GM19351 (cell line): ENCODE measurements around the gene NT5DC4.

ENCODE experiments used
- ATAC-seq: cut with Tn5 transposase; IDR thresholded peaks from one replicate; pipeline ENCODE4 v1.9.1; 2021; ENCODE audit warnings: mild to moderate bottlenecking, moderate library complexity; ENCODE audit not compliant: unreplicated experiment

Gene NT5DC4

GRCh38 chr2:112720785-112721184 is at the start of gene NT5DC4:
Gene NT5DC4, plus strand, starts transcription at chr2:112721020. Its CDS starts 60 bp downstream, at chr2:112721080.
- ATAC-seq, result no peak

- ATAC-seq, result no peak
Measured at GRCh38 chr2:112671801-112672200, 49.0 kb upstream of the NT5DC4 start.

- no peak for ATAC-seq
Measured at GRCh38 chr2:112673008-112673407, 47.8 kb upstream of the NT5DC4 start.

- no peak for ATAC-seq
Measured at GRCh38 chr2:112674229-112674628, 46.6 kb upstream of the NT5DC4 start.

GRCh38 chr2:112679484-112679883 is 41.3 kb upstream of the NT5DC4 start:
- no peak for ATAC-seq

GRCh38 chr2:112680666-112681101 is 40.1 kb upstream of the NT5DC4 start:
- no peak for ATAC-seq

GRCh38 chr2:112682101-112682500 is 38.7 kb upstream of the NT5DC4 start:
- no peak for ATAC-seq

- no peak for ATAC-seq
Measured at GRCh38 chr2:112683550-112684414, 37.0 kb upstream of the NT5DC4 start.

GRCh38 chr2:112684415-112684775 is 36.4 kb upstream of the NT5DC4 start:
- no peak for ATAC-seq

GRCh38 chr2:112685271-112685884 is 35.4 kb upstream of the NT5DC4 start:
- no peak for ATAC-seq

- ATAC-seq, result no peak
Measured at GRCh38 chr2:112686348-112687217, 34.2 kb upstream of the NT5DC4 start.

GRCh38 chr2:112687522-112687921 is 33.3 kb upstream of the NT5DC4 start:
- ATAC-seq, result no peak

GRCh38 chr2:112688086-112688880 is 32.5 kb upstream of the NT5DC4 start:
- ATAC-seq, result no peak

- no peak for ATAC-seq
Measured at GRCh38 chr2:112690853-112691401, 29.9 kb upstream of the NT5DC4 start.

- ATAC-seq, result no peak
Measured at GRCh38 chr2:112691881-112692281, 28.9 kb upstream of the NT5DC4 start.

GRCh38 chr2:112692495-112692911 is 28.3 kb upstream of the NT5DC4 start:
- ATAC-seq, result peak; percentile 76

- peak; percentile 1 for ATAC-seq
Measured at GRCh38 chr2:112692918-112693317, 27.9 kb upstream of the NT5DC4 start.

- ATAC-seq, result no peak
Measured at GRCh38 chr2:112693596-112693995, 27.2 kb upstream of the NT5DC4 start.

- no peak for ATAC-seq
Measured at GRCh38 chr2:112694182-112694581, 26.6 kb upstream of the NT5DC4 start.

- ATAC-seq, result no peak
Measured at GRCh38 chr2:112698834-112699515, 21.8 kb upstream of the NT5DC4 start.
